ENCODE data around the gene RPAIN. TPM values are rescaled to one million over a fixed set of nuclear protein-coding genes. Genes with fewer than 3 reads are reported as not detected.

The RPAIN gene
- total and polyA plus RNA-seq, 2 of the 13 experiments (the other 11 are each of a cell fraction or from before 2014, with no cell fraction given), result 42.1 to 58.5 TPM

GRCh38 chr17:5473906-5474305 lies 53.9 kb downstream of the RPAIN start:
- Histone ChIP-seq H3K36me3 (replicated peaks in 1 of 2; ENCODE audit: control insufficient read depth in 1 of 2, insufficient read depth in 2 of 2, low read length in 2 of 2) (peaks cover 18 to 47% of the 10 kb centered on the region in 2 experiments), H3K9me3 (ENCODE audit: low read length) (no peaks in the 10 kb centered on the region), H3K4me3 (replicated peaks in 1 of 3; ENCODE audit: insufficient read depth in 1 of 3, low read depth in 2 of 3, low read length in 3 of 3) (no peak overlapping the region), H3K79me2 (ENCODE audit: insufficient read depth, low read length) (peaks cover 3% of the 10 kb centered on the region), H4K20me1 (ENCODE audit: insufficient read depth, low read length) (no peaks in the 10 kb centered on the region), H2AFZ (ENCODE audit: low read length) (no peak overlapping the region), H3K27me3 (ENCODE audit: control insufficient read depth in 1 of 2, insufficient read depth in 2 of 2, low read length in 2 of 2) (no peaks in the 10 kb centered on the region; a peak in 1 of 5 replicates), H3K9ac (ENCODE audit: insufficient read depth, low read depth, low read length) (no peak overlapping the region), H3K4me1 (ENCODE audit: insufficient read depth, low read length) (no peaks in the 10 kb centered on the region), H3K27ac (ENCODE audit: extremely low read length, insufficient read depth, low read length) (no peak overlapping the region), H3K4me2 (ENCODE audit: low read depth, low read length) (no peak overlapping the region)
- ChIA-PET POLR2A (interaction anchor here (1.2 kb wide), 1 partner anchor 12 kb away, joined by 5 read pairs; the partner anchor contains the start of genes DERL2 and MIS12), CTCF (ENCODE audit: low intra/inter-chr PET ratio, low total read pairs) (no interaction called here)
- ATAC-seq (no peak), DNase-seq (ENCODE audit: low spot score) (no peak), FAIRE-seq (no peak)
- 98% methylated on average over 2 of the region's 2 CpGs for WGBS (ENCODE audit: low lambda C conversion rate)
- TF ChIP-seq FIP1L1 (IDR thresholded peaks at IDR 0.05; ENCODE audit: borderline replicate concordance, insufficient read depth, low read depth, low read length) (no peak), ZBTB14 (CRISPR knock-in tag; IDR thresholded peaks at IDR 0.05) (no peak), CREB3 (CRISPR knock-in tag; IDR thresholded peaks at IDR 0.05) (no peak), POGZ (CRISPR knock-in tag; IDR thresholded peaks at IDR 0.05) (no peak), ZNF639 (CRISPR knock-in tag; conservative IDR thresholded peaks at IDR 0.05) (no peak), ZSCAN9 (CRISPR knock-in tag; IDR thresholded peaks at IDR 0.05; ENCODE audit: borderline replicate concordance) (no peak), NR2F6 (IDR thresholded peaks at IDR 0.05) (no peak), NR2F6 (CRISPR knock-in tag; IDR thresholded peaks at IDR 0.05) (no peak), REXO4 (CRISPR knock-in tag; IDR thresholded peaks at IDR 0.05; ENCODE audit: borderline replicate concordance) (no peak), SSRP1 (CRISPR knock-in tag; IDR thresholded peaks at IDR 0.05) (no peak), FOXK1 (CRISPR knock-in tag; IDR thresholded peaks at IDR 0.05; ENCODE audit: borderline replicate concordance, low read depth) (no peak), SYNCRIP (IDR thresholded peaks at IDR 0.05; ENCODE audit: insufficient read depth, low read depth, low read length) (no peak), RBFOX2 (IDR thresholded peaks at IDR 0.05; ENCODE audit: low read depth, low read length) (no peak), GATA4 (IDR thresholded peaks at IDR 0.05; ENCODE audit: borderline replicate concordance, low read depth) (no peak), PBX3 (CRISPR knock-in tag; IDR thresholded peaks at IDR 0.05; ENCODE audit: borderline replicate concordance) (no peak), KDM3A (CRISPR knock-in tag; IDR thresholded peaks at IDR 0.05; ENCODE audit: low read depth) (no peak), JDP2 (CRISPR knock-in tag; IDR thresholded peaks at IDR 0.05; ENCODE audit: borderline replicate concordance) (no peak), GLI4 (CRISPR knock-in tag; IDR thresholded peaks at IDR 0.05; ENCODE audit: borderline replicate concordance) (no peak), ATF5 (CRISPR knock-in tag; IDR thresholded peaks at IDR 0.05; ENCODE audit: low read depth) (no peak), ZNF674 (CRISPR knock-in tag; IDR thresholded peaks at IDR 0.05; ENCODE audit: low read depth) (no peak), HIVEP1 (CRISPR knock-in tag; IDR thresholded peaks at IDR 0.05) (no peak)
- intact Hi-C loops (cut with micrococcal nuclease; ENCODE audit: unreplicated experiment), result no loop called here
- no TSS peak for BruUV-seq (replicated peaks)
- in situ Hi-C loops (cut with HindIII; ENCODE audit: extremely low pct_ligation_motif_present, low pct_unique_long_range_greater_than_20kb), result no loop called here
